IMR-90 (cell line): ENCODE results near the gene NMNAT3.

Experiments
- BHLHE40 ChIP-seq: fragments of 150-350 bp; IDR thresholded peaks from 2 replicates; pipeline ENCODE4 v1.6.1; 2016; ENCODE audit warnings: mild to moderate bottlenecking, low read depth, low read length
- CTCF ChIP-seq: conservative IDR thresholded peaks from 2 replicates; pipeline ENCODE4 v1.5.1; 2012; ENCODE audit warnings: mild to moderate bottlenecking, low read depth, low read length, improper control_type of control experiment
- FOS ChIP-seq: fragments of 150-350 bp; IDR thresholded peaks from 2 replicates; pipeline ENCODE4 v1.6.1; 2016; ENCODE audit warnings: low read depth, low read length
- MAFK ChIP-seq: IDR thresholded peaks from 2 replicates; pipeline ENCODE4 v1.6.1; 2012; ENCODE audit warnings: low read depth, low read length, improper control_type of control experiment
- MAZ ChIP-seq: IDR thresholded peaks from 2 replicates; pipeline ENCODE4 v1.6.1; 2012; ENCODE audit warnings: low read depth, mild to moderate bottlenecking, low read length, improper control_type of control experiment, moderate library complexity, borderline replicate concordance
- MXI1 ChIP-seq: IDR thresholded peaks from 2 replicates; pipeline ENCODE4 v1.6.1; 2012; ENCODE audit warnings: low read depth, mild to moderate bottlenecking, low read length, moderate library complexity, borderline replicate concordance
- POLR2A ChIP-seq: IDR thresholded peaks from 2 replicates; pipeline ENCODE4 v1.6.1; 2012; ENCODE audit warnings: mild to moderate bottlenecking, low read depth, low read length
- RCOR1 ChIP-seq: IDR thresholded peaks from 2 replicates; pipeline ENCODE4 v1.6.1; 2012; ENCODE audit warnings: mild to moderate bottlenecking, low read length, improper control_type of control experiment; ENCODE audit not compliant: insufficient replicate concordance

GRCh38 chr3:139552632-139553365, 125.0 kb downstream of the NMNAT3 start:
- no peak for TF ChIP-seq POLR2A
- TF ChIP-seq CTCF: no peak
- TF ChIP-seq MAFK: no peak
- no peak for TF ChIP-seq FOS
- TF ChIP-seq MAZ: no peak
- TF ChIP-seq BHLHE40: no peak
- no peak for TF ChIP-seq RCOR1
- no peak for TF ChIP-seq MXI1
